ENCODE data around the gene CACNA2D4.
A peak's percentile ranks its signal among the peaks of the same experiment; 100 is the strongest.

Gene CACNA2D4

DNA sequence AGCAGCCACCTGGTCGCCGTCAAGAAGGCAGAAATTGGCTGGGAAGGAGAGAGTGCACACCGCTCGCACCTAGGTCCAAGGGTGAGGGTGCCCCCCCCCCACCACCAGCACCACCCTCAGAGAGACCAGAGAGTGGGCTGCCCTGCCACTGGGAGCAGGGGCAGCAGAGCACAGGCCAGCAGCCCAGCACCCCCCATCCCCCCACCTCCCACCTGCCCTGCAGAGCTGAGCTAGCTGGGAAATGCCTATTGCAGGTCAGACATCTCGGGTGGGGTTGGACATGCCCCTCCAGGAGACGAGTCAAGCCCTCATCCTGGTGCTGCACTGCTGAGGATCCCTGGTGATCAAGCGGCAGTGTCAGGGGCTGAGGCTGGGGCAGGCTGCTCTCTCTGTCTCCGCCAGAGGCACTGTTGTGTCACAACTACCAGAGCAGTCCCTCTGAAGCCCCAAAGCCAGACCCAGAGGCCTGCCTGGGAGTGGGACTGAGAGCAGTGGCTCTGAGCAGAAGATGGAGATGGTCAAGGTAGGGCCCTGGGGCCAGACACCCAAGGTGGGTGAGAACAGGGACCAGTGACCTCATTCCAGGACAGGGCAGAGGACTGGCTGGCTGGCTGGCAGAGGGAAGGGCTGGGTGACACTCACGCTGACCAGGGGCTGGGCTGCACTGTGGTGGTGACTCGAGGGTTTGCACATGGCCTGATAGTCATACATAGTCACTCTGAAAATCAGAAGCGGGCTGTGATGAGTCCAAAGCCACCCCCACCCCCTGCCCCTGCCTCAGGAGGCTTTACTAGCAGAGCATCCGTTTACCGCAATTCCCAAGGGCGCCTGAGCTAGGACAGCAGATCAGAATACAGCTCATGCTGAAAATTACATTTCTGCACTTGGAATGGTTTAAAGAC is 117.8 kb downstream of the CACNA2D4 start:
- H3K4me1 ChIP-seq: peaks cover 11% of the 10 kb centered on the region
- H3K27me3 ChIP-seq (ENCODE audit: low read depth): no peaks in the 10 kb centered on the region
- no peak overlapping the region for H3K4me3 ChIP-seq
- no peaks in the 10 kb centered on the region for H3K36me3 ChIP-seq (replicated peaks)
- H3K9me3 ChIP-seq: no peaks in the 10 kb centered on the region
- no peak for DNase-seq (ENCODE audit: low spot score in 2 of 2)
- in situ Hi-C loops (cut with MboI; ENCODE audit: low sequenced_read_pairs): no loop called here

DNA sequence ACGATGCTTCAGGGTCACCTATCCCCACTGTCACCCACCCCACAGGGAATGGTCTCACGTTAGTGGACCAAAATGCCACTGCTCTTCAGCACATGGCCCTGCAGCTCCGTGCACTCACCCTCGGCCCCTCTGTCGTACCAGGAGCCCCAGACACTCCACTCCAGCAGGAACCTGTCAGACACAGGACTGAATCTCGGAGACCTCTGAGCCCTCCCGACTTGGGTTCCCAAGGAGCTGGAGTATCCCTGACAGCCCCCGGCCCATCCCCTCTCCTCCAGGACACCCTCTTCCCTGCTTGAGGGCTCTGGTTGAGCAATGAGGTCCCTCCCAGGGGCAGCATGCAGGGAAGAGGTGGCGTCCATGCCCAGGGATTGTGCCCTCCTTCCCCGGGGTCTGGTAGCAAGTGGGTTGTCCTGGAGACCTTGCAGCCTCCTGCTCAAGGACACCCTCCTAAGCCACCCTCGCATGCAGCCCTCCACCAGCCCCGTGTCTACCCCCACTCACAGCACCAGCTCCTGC is 118.5 kb downstream of the CACNA2D4 start:
- Histone ChIP-seq H3K4me1 (peaks cover 12% of the 10 kb centered on the region), H3K4me3 (no peak overlapping the region), H3K9me3 (no peaks in the 10 kb centered on the region), H3K36me3 (replicated peaks) (no peaks in the 10 kb centered on the region), H3K27me3 (ENCODE audit: low read depth) (no peaks in the 10 kb centered on the region)
- DNase-seq (ENCODE audit: low spot score in 2 of 2): no peak
- in situ Hi-C loops (cut with MboI; ENCODE audit: low sequenced_read_pairs): no loop called here

DNA sequence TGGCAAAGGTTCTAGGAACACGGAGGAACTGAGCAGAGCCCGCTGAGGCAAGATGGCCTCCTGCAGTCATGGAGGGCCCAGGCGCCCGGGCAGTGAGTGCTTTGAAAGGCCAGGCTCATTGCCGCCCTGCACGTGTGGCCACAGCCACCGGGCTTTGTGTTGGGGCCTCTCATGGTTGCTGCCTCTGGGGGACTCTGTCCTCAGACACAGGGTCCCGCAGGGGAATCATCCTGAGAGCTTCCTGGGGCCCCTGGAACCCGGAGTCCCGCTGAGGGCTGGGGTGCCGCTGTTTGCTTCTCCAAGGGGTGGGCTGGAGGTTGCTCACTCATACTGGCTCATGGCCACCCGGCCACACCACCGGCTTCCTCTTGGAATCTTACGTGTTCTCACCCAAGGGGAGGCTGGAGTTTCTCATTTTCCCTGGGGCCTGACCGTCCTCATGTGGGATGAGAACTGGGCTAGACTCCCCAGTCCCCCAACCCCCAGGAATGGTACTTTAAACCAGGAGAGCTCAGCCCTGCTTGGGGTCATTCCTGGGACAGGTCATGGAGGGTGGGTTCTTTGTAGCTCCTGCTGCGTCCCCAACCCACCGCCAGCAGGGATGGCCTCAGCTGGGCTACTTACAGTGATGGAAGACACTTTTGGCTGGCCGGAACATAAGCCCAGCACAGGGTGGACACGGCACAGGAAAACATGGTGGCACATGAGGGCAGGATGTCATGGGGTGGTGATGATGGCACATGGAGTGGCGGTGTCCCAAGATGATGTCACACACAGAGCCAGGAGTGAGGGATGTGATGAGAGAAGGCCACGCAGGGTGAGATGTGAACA is 119.2 kb downstream of the CACNA2D4 start:
- H3K4me3 ChIP-seq: no peak overlapping the region
- H3K36me3 ChIP-seq (replicated peaks): no peaks in the 10 kb centered on the region
- no peaks in the 10 kb centered on the region for H3K27me3 ChIP-seq (ENCODE audit: low read depth)
- no peak for DNase-seq (ENCODE audit: low spot score in 2 of 2)
- in situ Hi-C loops (cut with MboI; ENCODE audit: low sequenced_read_pairs): no loop called here
- no peaks in the 10 kb centered on the region for H3K9me3 ChIP-seq
- peaks cover 8% of the 10 kb centered on the region for H3K4me1 ChIP-seq

DNA sequence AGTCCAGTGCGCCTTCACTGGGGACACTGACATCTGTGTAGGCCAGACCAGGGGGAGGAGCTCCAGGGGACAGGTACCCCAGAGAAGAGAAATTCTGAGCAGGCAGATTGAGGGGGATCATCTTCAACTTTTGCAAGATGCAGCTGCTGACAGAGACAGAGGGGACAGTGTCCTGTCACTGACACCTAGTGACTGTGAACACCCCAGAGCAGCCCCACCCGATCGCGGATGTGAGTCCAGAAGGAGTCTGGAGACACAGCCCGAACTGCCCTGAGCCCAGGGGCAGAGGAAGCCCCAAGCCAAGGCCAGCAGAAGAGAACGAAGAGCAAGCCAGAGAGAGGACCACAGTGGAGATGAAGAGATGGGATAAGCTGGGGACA is 119.8 kb downstream of the CACNA2D4 start:
- H3K4me3 ChIP-seq: no peak overlapping the region
- in situ Hi-C loops (cut with MboI; ENCODE audit: low sequenced_read_pairs): no loop called here
- H3K9me3 ChIP-seq: no peaks in the 10 kb centered on the region

DNA sequence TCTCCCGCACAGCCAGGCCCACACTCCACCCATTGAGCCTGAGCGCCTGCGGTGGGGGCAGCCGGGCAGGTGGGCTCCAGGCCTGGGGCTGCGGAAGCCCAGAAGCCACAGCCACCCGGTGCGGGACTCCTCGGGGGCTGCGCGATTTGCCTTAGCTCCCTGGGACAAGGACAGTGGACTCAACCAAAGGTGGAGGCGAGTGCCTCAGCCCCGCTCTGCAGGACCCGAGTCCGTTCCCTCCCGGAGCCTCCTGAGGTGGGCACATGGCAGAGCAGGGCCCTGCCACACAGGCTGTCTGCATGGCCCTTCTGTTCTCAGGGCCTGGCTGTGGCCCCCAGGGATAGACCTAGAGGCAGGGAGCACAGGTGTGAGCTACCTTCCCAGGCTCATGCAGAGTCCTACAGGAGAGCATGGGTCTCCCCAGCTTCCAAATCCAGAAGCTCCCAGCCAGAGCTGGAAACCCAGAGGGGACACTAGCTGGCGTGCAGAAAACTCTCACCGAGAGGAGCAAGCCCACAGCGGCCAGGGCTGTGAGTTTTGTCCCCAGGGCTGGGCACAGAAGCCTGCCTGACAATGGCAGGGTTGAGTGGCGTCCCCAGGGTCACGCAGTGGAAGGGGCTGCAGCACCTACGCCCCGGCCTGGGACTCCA is 120.3 kb downstream of the CACNA2D4 start:
- peaks cover 8% of the 10 kb centered on the region for H3K4me1 ChIP-seq
- no peak overlapping the region for H3K4me3 ChIP-seq
- no peaks in the 10 kb centered on the region for H3K27me3 ChIP-seq (ENCODE audit: low read depth)
- H3K36me3 ChIP-seq (replicated peaks): no peaks in the 10 kb centered on the region
- no peak for DNase-seq (ENCODE audit: low spot score in 2 of 2)
- no peaks in the 10 kb centered on the region for H3K9me3 ChIP-seq
- in situ Hi-C loops (cut with MboI; ENCODE audit: low sequenced_read_pairs): no loop called here

More for the DNA sequence above, 119.8 kb downstream of the CACNA2D4 start:
- no peak for DNase-seq (ENCODE audit: low spot score in 2 of 2)
- peaks cover 8% of the 10 kb centered on the region for H3K4me1 ChIP-seq
- no peaks in the 10 kb centered on the region for H3K36me3 ChIP-seq (replicated peaks)
- H3K27me3 ChIP-seq (ENCODE audit: low read depth): no peaks in the 10 kb centered on the region

DNA sequence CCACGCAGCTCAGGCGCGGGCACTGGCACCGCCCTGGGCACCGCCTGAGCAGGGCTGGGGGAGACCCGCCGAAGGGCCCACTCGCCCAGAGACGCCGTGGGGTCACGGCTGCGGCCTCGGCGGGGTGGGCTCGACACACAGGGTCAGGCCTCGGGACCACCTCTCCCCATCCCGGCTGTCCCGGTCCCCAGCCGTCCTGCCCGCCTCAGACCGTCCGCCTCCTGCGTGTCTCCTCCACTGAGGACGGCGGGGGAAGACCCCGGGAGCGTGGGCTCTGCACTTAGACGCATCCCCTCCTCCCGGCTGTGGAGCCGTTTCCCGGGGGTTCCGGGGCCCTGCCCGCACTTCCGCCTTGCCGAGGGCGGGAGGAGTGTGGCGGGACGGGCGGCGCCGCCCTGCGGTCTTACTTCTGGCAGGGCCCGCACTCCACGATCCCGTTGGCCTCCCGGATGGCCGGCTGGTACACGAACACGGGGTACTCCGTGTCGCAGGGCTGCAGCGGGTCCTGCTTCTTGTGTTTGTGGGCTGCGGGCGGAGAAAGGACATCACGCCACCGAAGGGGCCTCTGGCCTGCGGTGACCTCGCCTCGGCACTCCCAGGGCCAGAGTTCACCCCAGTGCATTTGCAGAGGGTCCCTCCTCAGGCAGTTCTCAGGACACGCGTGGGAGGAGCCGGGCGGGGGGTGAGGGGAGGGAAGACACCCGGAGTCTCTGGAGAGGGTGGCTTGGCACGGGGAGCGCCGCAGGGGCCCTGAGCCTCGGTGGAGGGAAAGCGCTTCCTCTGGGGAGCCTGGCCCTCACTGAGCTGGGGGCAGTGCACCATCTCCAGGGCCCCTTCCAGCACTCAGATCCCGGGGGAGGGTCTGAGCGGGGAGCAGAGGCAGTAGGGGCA is 121.2 kb downstream of the CACNA2D4 start:
- no peaks in the 10 kb centered on the region for H3K27me3 ChIP-seq (ENCODE audit: low read depth)
- in situ Hi-C loops (cut with MboI; ENCODE audit: low sequenced_read_pairs): no loop called here
- H3K4me3 ChIP-seq: peak overlapping the region; percentile 36; the same call in 1 of the 2 replicates
- no peaks in the 10 kb centered on the region for H3K36me3 ChIP-seq (replicated peaks)
- no peak for DNase-seq (ENCODE audit: low spot score in 2 of 2)
- peaks cover 8% of the 10 kb centered on the region for H3K4me1 ChIP-seq
- no peaks in the 10 kb centered on the region for H3K9me3 ChIP-seq

DNA sequence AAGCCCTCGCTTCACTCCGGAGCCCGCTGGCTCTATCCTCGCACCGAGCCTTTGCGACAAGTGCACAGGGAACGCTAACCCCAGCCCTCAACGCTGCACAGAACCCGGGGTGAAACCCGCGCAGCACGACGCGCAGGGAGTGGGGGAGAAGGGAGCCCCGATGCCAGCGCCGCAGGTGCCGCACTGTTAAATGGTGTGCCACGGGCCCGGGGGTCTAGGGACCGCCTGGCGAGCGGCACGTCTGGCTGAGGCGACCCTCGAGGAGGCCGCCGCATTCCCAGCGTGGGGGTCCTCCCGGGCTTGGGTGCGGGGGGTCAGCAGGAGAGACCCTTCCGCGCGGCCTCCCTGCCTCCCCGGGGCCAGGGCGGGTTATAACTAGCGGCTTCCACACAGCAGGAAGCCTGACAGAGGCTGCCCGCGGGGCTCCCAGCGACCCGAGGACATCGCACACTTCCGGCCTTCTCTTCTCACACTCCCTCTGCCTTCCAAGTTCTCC is 121.9 kb downstream of the CACNA2D4 start:
- in situ Hi-C loops (cut with MboI; ENCODE audit: low sequenced_read_pairs): no loop called here
- no peaks in the 10 kb centered on the region for H3K36me3 ChIP-seq (replicated peaks)
- H3K4me3 ChIP-seq: peak overlapping the region; percentile 36
- H3K9me3 ChIP-seq: no peaks in the 10 kb centered on the region
- H3K4me1 ChIP-seq: peaks cover 8% of the 10 kb centered on the region
- no peak for DNase-seq (ENCODE audit: low spot score in 2 of 2)
- no peaks in the 10 kb centered on the region for H3K27me3 ChIP-seq (ENCODE audit: low read depth)

DNA sequence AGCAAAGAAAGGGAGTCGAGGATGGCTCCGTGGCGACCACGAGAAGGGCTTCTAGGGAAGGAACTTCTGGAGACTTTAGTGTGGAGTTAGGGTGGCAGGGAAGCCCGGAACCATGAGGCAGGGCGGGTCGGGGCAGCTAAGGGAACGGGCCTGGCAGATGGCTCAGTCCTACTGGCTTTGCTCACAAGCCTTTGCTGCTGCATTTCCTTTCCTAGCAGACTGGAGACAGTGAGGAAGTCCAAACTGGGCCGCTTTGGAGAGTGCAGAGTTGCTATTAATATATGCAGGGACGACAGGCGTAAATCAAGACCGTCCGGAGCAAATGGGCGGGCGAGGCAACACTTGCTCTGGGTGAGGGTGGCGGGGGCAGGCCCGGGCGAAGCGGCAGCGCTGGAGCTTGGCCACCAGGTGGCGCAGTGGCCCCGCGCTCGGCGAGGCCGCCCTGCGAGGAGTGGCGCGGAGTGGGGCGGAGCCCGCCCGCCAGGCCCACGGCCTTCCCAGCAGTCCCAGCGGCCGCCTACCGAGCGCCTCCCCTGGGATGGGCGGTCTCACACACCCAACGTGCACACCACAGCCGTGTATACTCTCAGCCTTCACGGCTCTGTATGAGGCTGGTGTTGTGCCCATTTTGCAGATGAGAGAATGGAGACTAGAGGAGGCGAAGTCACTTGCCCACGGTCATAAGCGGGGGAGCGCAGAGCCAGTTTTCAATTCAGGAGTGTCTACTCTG is 122.5 kb downstream of the CACNA2D4 start:
- no peaks in the 10 kb centered on the region for H3K36me3 ChIP-seq (replicated peaks)
- H3K27me3 ChIP-seq (ENCODE audit: low read depth): no peaks in the 10 kb centered on the region
- H3K4me1 ChIP-seq: peaks cover 8% of the 10 kb centered on the region
- H3K4me3 ChIP-seq: peak overlapping the region; percentile 36
- in situ Hi-C loops (cut with MboI; ENCODE audit: low sequenced_read_pairs): no loop called here
- peak; percentile 85 to 95 for DNase-seq (ENCODE audit: low spot score in 2 of 2)
- H3K9me3 ChIP-seq: no peaks in the 10 kb centered on the region

DNA sequence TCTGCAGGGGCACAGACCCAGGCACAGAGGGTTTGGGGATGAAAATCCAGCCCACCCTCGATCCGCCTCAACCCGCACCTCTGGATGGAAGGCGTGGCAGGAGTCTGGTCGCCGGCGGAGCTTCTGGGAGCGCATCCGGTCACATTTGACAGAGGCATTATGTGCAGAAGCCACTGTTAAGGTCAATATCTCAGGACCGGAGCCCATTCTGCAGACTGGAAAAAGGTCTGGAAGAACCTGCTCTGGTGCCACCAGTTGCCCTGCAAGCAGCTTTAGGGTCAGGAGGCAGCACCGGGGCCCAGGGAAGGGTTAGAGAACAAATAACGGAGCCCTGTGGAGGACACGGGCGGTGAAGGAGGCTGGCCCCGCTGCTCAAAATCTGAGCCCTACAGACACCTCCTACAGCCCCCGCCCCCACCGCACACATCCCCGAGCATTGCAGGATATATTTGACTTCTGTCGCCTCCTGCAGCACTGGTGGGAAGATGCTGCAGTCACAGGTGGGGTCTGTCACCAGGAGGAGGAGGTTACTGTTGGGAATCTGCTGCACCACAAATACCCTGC is 123.1 kb downstream of the CACNA2D4 start:
- H3K36me3 ChIP-seq (replicated peaks): no peaks in the 10 kb centered on the region
- H3K4me1 ChIP-seq: peaks cover 8% of the 10 kb centered on the region
- H3K27me3 ChIP-seq (ENCODE audit: low read depth): no peaks in the 10 kb centered on the region
- no peaks in the 10 kb centered on the region for H3K9me3 ChIP-seq
- no peak for DNase-seq (ENCODE audit: low spot score in 2 of 2)
- H3K4me3 ChIP-seq: no peak overlapping the region
- in situ Hi-C loops (cut with MboI; ENCODE audit: low sequenced_read_pairs): no loop called here

DNA sequence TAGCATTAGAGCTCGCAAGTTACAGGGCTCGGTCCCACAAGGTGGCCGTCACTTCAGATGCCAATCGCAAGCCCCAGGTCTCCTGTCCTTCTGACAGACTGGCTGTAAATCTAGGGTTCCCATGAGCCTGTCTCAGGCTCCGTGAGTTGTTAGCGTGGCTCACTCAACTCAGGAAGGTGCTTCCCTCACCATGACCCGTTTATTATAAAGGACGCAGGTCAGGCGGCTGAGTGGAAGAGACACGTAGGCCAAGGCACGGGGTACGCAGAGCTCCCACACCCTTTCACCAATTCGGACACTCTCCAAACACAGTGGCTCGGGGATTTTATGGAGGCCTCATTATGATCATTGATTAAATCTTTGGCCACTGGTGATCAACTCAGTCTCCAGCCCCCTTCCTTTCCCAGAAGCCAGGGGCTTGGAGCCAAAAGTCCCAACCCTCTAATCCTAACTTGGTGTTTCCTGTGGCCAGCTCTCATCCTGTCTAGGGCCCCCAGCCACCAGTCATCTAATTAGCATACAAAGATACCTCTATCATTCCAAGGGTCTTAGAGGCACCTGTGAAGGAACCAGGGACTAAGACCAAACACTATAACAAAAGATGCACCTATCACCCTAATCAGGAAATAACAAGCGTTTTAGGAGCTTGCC is 123.9 kb downstream of the CACNA2D4 start:
- in situ Hi-C loops (cut with MboI; ENCODE audit: low sequenced_read_pairs): loop anchor here (5.0 kb wide), 1 partner anchor 143 kb away; no protein-coding TSS in a partner anchor
- H3K9me3 ChIP-seq: no peaks in the 10 kb centered on the region
- H3K36me3 ChIP-seq (replicated peaks): no peaks in the 10 kb centered on the region
- H3K4me3 ChIP-seq: no peak overlapping the region
- no peaks in the 10 kb centered on the region for H3K27me3 ChIP-seq (ENCODE audit: low read depth)
- peaks cover 8% of the 10 kb centered on the region for H3K4me1 ChIP-seq
- DNase-seq (ENCODE audit: low spot score in 2 of 2): no peak

DNA sequence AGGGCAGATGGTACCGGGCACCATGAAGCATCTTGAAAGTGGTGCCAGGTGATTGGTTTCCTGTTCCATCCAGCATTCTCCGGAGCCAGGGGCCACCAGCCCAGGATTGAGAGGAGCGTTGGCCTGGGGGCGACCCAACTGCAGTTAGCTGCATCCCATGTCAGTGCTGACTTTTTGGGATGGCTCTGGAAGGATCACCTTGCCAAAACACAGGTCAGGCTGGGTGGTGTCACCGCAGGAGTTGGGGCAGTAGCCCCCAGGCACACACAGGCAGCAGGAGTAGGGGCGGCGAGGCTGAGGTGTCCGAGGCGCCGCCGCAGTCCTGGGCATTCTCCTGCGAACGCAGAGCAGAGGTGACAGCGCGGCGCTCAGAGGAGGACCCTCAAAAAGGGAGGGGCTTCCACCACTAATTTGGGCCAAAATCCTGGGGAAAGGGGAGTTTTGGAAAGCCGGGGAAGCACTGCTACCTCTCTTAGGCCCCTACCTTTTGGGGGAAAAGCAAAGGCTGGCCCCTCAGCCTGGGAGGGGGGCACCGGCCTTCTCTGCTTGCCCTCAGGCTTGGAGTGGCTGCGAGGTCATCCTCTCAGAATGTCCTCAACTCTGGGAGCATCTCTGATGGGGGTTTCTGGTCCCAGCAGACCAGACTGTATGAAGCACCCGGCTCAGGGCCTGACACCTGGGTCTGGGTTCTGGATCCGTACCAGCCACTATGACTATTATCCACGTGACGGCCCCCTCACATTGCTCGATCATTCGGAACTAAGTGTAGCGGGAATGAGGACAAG is 124.8 kb downstream of the CACNA2D4 start:
- no peak for DNase-seq (ENCODE audit: low spot score in 2 of 2)

More for the DNA sequence above, 124.8 kb downstream of the CACNA2D4 start:
- in situ Hi-C loops (cut with MboI; ENCODE audit: low sequenced_read_pairs): loop anchor here (5.0 kb wide), 1 partner anchor 144 kb away; no protein-coding TSS in a partner anchor
- no peaks in the 10 kb centered on the region for H3K9me3 ChIP-seq
- no peaks in the 10 kb centered on the region for H3K27me3 ChIP-seq (ENCODE audit: low read depth)
- H3K4me3 ChIP-seq: no peak overlapping the region
- peaks cover 8% of the 10 kb centered on the region for H3K4me1 ChIP-seq
- H3K36me3 ChIP-seq (replicated peaks): no peaks in the 10 kb centered on the region

Measured in HAP-1 (cell line).